CD14-positive monocyte (primary cell): ENCODE data around the gene MBP. TPM values are rescaled to one million over a fixed set of nuclear protein-coding genes. Genes with fewer than 3 reads are reported as not detected.

Experiments used
- DNase-seq, 3 donors: peaks; one replicate each; pipeline ENCODE4 v3.0.0-alpha.2; 2011 to 2022
- H2AFZ ChIP-seq: 2 replicates; pipeline ENCODE4 v1.6.0; 2012; ENCODE audit warnings: mild to moderate bottlenecking, low read depth, low read length, inconsistent platforms; ENCODE audit not compliant: insufficient read depth, poor library complexity, severe bottlenecking
- H3K27ac ChIP-seq, 2 donors: 1 replicate in 1 of 2; 2 replicates in 1 of 2; pipeline ENCODE4 v1.5.1; 2012 to 2013; ENCODE audit warnings: low read length in 2 of 2, control low read depth in 1 of 2, inconsistent platforms in 1 of 2, low read depth in 1 of 2, mild to moderate bottlenecking in 1 of 2
- H3K27me3 ChIP-seq, 2 donors: one replicate each; pipeline versions ENCODE4 v1.6.0 to v1.6.1; 2011 to 2013; ENCODE audit warnings: low read length in 2 of 2; ENCODE audit not compliant: control insufficient read depth in 2 of 2, insufficient read depth in 2 of 2
- H3K36me3 ChIP-seq, 2 donors: replicated peaks in 1 of 2; 1 replicate in 1 of 2; 2 replicates in 1 of 2; pipeline versions ENCODE4 v1.5.1 to v1.6.1; 2012 to 2013; ENCODE audit warnings: low read length in 2 of 2, control low read depth in 1 of 2, inconsistent platforms in 1 of 2, mild to moderate bottlenecking in 1 of 2; ENCODE audit not compliant: insufficient read depth in 2 of 2, control insufficient read depth in 1 of 2
- H3K4me1 ChIP-seq, 2 donors: 1 replicate in 1 of 2; 2 replicates in 1 of 2; pipeline versions ENCODE4 v1.5.1 to v1.6.1; 2012 to 2013; ENCODE audit warnings: low read length in 2 of 2, control low read depth in 1 of 2, inconsistent platforms in 1 of 2, mild to moderate bottlenecking in 1 of 2, moderate library complexity in 1 of 2; ENCODE audit not compliant: insufficient read depth in 2 of 2, control insufficient read depth in 1 of 2
- H3K4me2 ChIP-seq: replicated peaks from 2 replicates; pipeline ENCODE3; 2012; ENCODE audit warnings: low read length, moderate library complexity, mild to moderate bottlenecking; ENCODE audit not compliant: poor library complexity, severe bottlenecking; ENCODE audit errors: extremely low read depth
- H3K4me3 ChIP-seq, 3 experiments: fragments of 200-600 bp in 1 of 3; sonication (generic) in 1 of 3; replicated peaks in 1 of 3; 1 replicate in 2 of 3; 2 replicates in 1 of 3; pipeline ENCODE4 v1.5.1; 2011 to 2013; ENCODE audit warnings: low read length in 3 of 3, mild to moderate bottlenecking in 3 of 3, control low read depth in 2 of 3, low read depth in 2 of 3, inconsistent platforms in 1 of 3, moderate library complexity in 1 of 3
- H3K79me2 ChIP-seq: 2 replicates; pipeline ENCODE4 v1.6.0; 2012; ENCODE audit warnings: mild to moderate bottlenecking, control low read depth, inconsistent platforms, low read length, moderate library complexity; ENCODE audit not compliant: insufficient read depth
- H3K9ac ChIP-seq: 2 replicates; pipeline ENCODE4 v1.6.0; 2017; ENCODE audit warnings: low read length, mild to moderate bottlenecking; ENCODE audit not compliant: insufficient read depth, poor library complexity, severe bottlenecking
- H3K9me3 ChIP-seq, 2 donors: replicated peaks in 1 of 2; 1 replicate in 1 of 2; 2 replicates in 1 of 2; pipeline versions ENCODE4 v1.5.1 to v1.6.1; 2012 to 2013; ENCODE audit warnings: low read length in 2 of 2, control low read depth in 1 of 2; ENCODE audit not compliant: control insufficient read depth in 1 of 2, insufficient read depth in 1 of 2
- H4K20me1 ChIP-seq: 2 replicates; pipeline ENCODE4 v1.6.0; 2012; ENCODE audit warnings: mild to moderate bottlenecking, low read length, control low read depth, moderate library complexity; ENCODE audit not compliant: insufficient read depth
- H3K27ac Mint-ChIP-seq, 7 donors: one replicate each; pipeline ENCODE4 v1.8.0; 2020; ENCODE audit warnings: mild to moderate bottlenecking in 7 of 7, mixed read lengths in 7 of 7, moderate library complexity in 6 of 7, inconsistent platforms in 2 of 7
- H3K27me3 Mint-ChIP-seq, 3 donors: one replicate each; pipeline ENCODE4 v1.8.0; 2021 to 2022; ENCODE audit warnings: low read depth in 3 of 3, mild to moderate bottlenecking in 3 of 3, mixed read lengths in 3 of 3, moderate library complexity in 3 of 3, inconsistent platforms in 1 of 3
- H3K36me3 Mint-ChIP-seq, 2 donors: one replicate each; pipeline ENCODE4 v1.8.0; 2020; ENCODE audit warnings: mixed read lengths in 2 of 2, inconsistent platforms in 1 of 2, mild to moderate bottlenecking in 1 of 2
- H3K4me1 Mint-ChIP-seq: one replicate; pipeline ENCODE4 v1.8.0; 2020; ENCODE audit warnings: mild to moderate bottlenecking, mixed read lengths
- H3K4me3 Mint-ChIP-seq, 2 donors: one replicate each; pipeline ENCODE4 v1.8.0; 2020; ENCODE audit warnings: mild to moderate bottlenecking in 2 of 2, mixed read lengths in 2 of 2, moderate library complexity in 1 of 2
- H3K9me3 Mint-ChIP-seq, 7 donors: one replicate each; pipeline ENCODE4 v1.8.0; 2020 to 2022; ENCODE audit warnings: mixed read lengths in 7 of 7, mild to moderate bottlenecking in 6 of 7, moderate library complexity in 6 of 7, inconsistent platforms in 2 of 7
- CTCF ChIP-seq: fragments of 200-600 bp; IDR thresholded peaks from one replicate; pipeline ENCODE4 v1.8.0; 2022; ENCODE audit warnings: antibody characterized with exemption, mild to moderate bottlenecking
- WGBS: methylation state at CpG from one replicate; pipeline ENCODE4 v1.1.5; 2013; ENCODE audit warnings: missing lambda C conversion rate; ENCODE audit not compliant: insufficient coverage; 5-methylcytosine and 5-hydroxymethylcytosine counted together
- intact Hi-C, 2 donors: fragments of 100-400 bp; cut with micrococcal nuclease; formaldehyde crosslinking; loops; one replicate each; pipeline versions ENCODE4 v1.15.0 to v1.15.1; 2023
- polyA plus RNA-seq, 3 donors: library from polyadenylated mRNA; depleted of rRNA in 1 of 3; unstranded in 2 of 3; stranded (reverse) in 1 of 3; fragments of 300-500 nt in 2 of 3; fragments of >200 nt in 1 of 3; fragmentation: Illumina TruSeq in 2 of 3; gene quantifications; 1 replicate in 2 of 3; 2 replicates in 1 of 3; pipeline ENCODE4 v1.2.3, GENCODE V29; 2012 to 2021

Gene MBP
- polyA plus RNA-seq, 3 donors, result 47.7 to 81.0 (median 50.4) TPM

GRCh38 chr18:77139619-77140018 lies 7.0 kb upstream of the MBP start:
- H3K4me3 Mint-ChIP-seq, result peak overlapping the region in 1 of 2 donors; percentile 28
- H3K36me3 ChIP-seq, result no peaks in the 10 kb centered on the region
- DNase-seq, result no peak
- peaks cover 11 to 34% (median 29%) of the 10 kb centered on the region in 7 donors for H3K9me3 Mint-ChIP-seq
- no peak overlapping the region for H2AFZ ChIP-seq
- no peaks in the 10 kb centered on the region for H3K79me2 ChIP-seq
- peaks cover 12 to 17% of the 10 kb centered on the region in 2 donors for H3K36me3 Mint-ChIP-seq
- no peak overlapping the region for H3K4me2 ChIP-seq
- H3K27ac Mint-ChIP-seq, result peak overlapping the region in 6 of 7 donors; percentile 33 to 92 (median 77)
- intact Hi-C loops, result loop anchor here in 1 of 2 donors (5.0 kb wide), 1 partner anchor 73 kb away; no protein-coding TSS in a partner anchor
- peak overlapping the region in 1 of 2 donors; percentile 87 for H3K27ac ChIP-seq
- peaks cover 12 to 25% of the 10 kb centered on the region in 2 donors for H3K9me3 ChIP-seq
- peaks cover 30% of the 10 kb centered on the region for H3K4me1 Mint-ChIP-seq
- TF ChIP-seq CTCF, result no peak
- peaks cover 0 to 6% (median 3%) of the 10 kb centered on the region in 3 donors for H3K27me3 Mint-ChIP-seq
- no peaks in the 10 kb centered on the region for H4K20me1 ChIP-seq
- peaks cover 25 to 28% of the 10 kb centered on the region in 2 donors for H3K4me1 ChIP-seq
- H3K4me3 ChIP-seq, result no peak overlapping the region
- no peak overlapping the region for H3K9ac ChIP-seq
- no peaks in the 10 kb centered on the region for H3K27me3 ChIP-seq
- 59% methylated on average over 5 of the region's 5 CpGs for whole genome bisulfite sequencing

GRCh38 chr18:77138270-77138669 lies 5.7 kb upstream of the MBP start:
- DNase-seq, result no peak
- no peak overlapping the region for H2AFZ ChIP-seq
- Mint-ChIP-seq H3K27ac (no peak overlapping the region), H3K27me3 (peaks cover 0 to 6% (median 3%) of the 10 kb centered on the region in 3 donors), H3K4me3 (no peak overlapping the region), H3K9me3 (peaks cover 8 to 26% (median 19%) of the 10 kb centered on the region in 7 donors), H3K4me1 (peaks cover 43% of the 10 kb centered on the region), H3K36me3 (peaks cover 9 to 18% of the 10 kb centered on the region in 2 donors)
- peaks cover 6 to 17% of the 10 kb centered on the region in 2 donors for H3K9me3 ChIP-seq
- intact Hi-C loops, result no loop called here
- no peaks in the 10 kb centered on the region for H4K20me1 ChIP-seq
- no peak overlapping the region for H3K9ac ChIP-seq
- no peak overlapping the region for H3K27ac ChIP-seq
- no peaks in the 10 kb centered on the region for H3K36me3 ChIP-seq
- H3K4me2 ChIP-seq, result no peak overlapping the region
- no peaks in the 10 kb centered on the region for H3K27me3 ChIP-seq
- no peak for TF ChIP-seq CTCF
- H3K4me3 ChIP-seq, result no peak overlapping the region
- no peaks in the 10 kb centered on the region for H3K79me2 ChIP-seq
- WGBS, result over 99% methylated on average over 7 of the region's 10 CpGs
- peaks cover 38 to 41% of the 10 kb centered on the region in 2 donors for H3K4me1 ChIP-seq
